Mucosa of descending colon (tissue), 3 donors: Measurements from ENCODE around the gene FAM43A. TPM values are rescaled to one million over a fixed set of nuclear protein-coding genes. Genes with fewer than 3 reads are reported as not detected.

Experiments used
- ATAC-seq: fragments of 200-7000 bp; cut with Tn5 transposase; one replicate; pipeline ENCODE4 v1.9.1; 2020; ENCODE audit warnings: mild to moderate bottlenecking, moderate library complexity
- DNase-seq, 3 donors: peaks; one replicate each; pipeline ENCODE4 v3.0.0-alpha.2; 2020
- H3K36me3 ChIP-seq: fragments of 200-600 bp; one replicate; pipeline ENCODE4 v1.8.0; 2021; ENCODE audit warnings: low read depth, mild to moderate bottlenecking
- H3K4me1 ChIP-seq: fragments of 200-600 bp; one replicate; pipeline ENCODE4 v1.8.0; 2021; ENCODE audit warnings: low read depth, mild to moderate bottlenecking
- H3K4me3 ChIP-seq: fragments of 200-600 bp; one replicate; pipeline ENCODE4 v1.8.0; 2021; ENCODE audit warnings: mild to moderate bottlenecking
- H3K9me3 ChIP-seq: fragments of 200-600 bp; one replicate; pipeline ENCODE4 v1.8.0; 2021; ENCODE audit warnings: mild to moderate bottlenecking
- CTCF ChIP-seq: fragments of 200-600 bp; IDR thresholded peaks from one replicate; pipeline ENCODE4 v1.8.0; 2022; ENCODE audit warnings: antibody characterized with exemption, mild to moderate bottlenecking
- intact Hi-C, 2 donors: fragments of 100-400 bp; cut with DNase I in 1 of 2; cut with micrococcal nuclease in 1 of 2; formaldehyde crosslinking; loops; one replicate each; pipeline versions ENCODE4 v1.11.0 to v1.11.1; 2022; cut with DNase I, micrococcal nuclease
- total RNA-seq, 3 donors: library from RNA; stranded (reverse); fragmentation: NEBNext Ultra II Directional in 2 of 3; extraction: Animal tissue kit (Norgen Biotek cat#: 25700) in 2 of 3; gene quantifications; one replicate each; pipeline versions ENCODE4 v1.2.1 to v1.2.4, GENCODE V29; 2021 to 2023
- donor health status: DM: no; HTN: no; CAD: no; lungs with moderate emphysema.
- donor health status: DM: no; HTN: no; CAD: no.
- donor health status: DM: no; HTN: yes; CAD: no.

FAM43A gene
- total RNA-seq, 3 donors from 2014 or later: 12.7 to 87.8 (median 22.4) TPM

DNA sequence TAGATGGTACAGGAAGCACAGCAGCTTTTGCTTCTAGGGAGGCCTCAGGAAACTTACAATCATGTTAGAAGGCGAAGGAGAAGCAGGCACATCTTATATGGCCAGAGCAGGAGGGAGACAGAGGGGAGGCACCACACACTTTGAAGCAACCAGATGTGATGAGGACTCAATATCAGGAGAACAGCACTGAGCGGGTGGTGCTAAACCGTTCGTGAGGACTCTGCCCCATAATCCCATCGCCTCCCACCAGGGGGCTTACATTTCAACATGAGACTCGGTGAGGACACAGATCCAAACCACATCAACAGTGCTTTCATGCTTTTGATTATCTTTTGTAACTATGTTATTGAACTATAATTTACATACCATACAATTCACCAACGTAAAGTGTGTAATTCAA lies 44.9 kb upstream of the FAM43A start:
- no peaks in the 10 kb centered on the region for H3K9me3 ChIP-seq
- peaks cover 11% of the 10 kb centered on the region for H3K36me3 ChIP-seq
- intact Hi-C loops: no loop called here
- no peak for TF ChIP-seq CTCF
- ATAC-seq: no peak
- no peak overlapping the region for H3K4me3 ChIP-seq
- DNase-seq: no peak
- H3K4me1 ChIP-seq: no peaks in the 10 kb centered on the region

- TF ChIP-seq CTCF: no peak
- Histone ChIP-seq H3K9me3 (no peaks in the 10 kb centered on the region), H3K36me3 (peaks cover 11% of the 10 kb centered on the region), H3K4me1 (no peaks in the 10 kb centered on the region), H3K4me3 (no peak overlapping the region)
- DNase-seq (no peak), ATAC-seq (no peak)
- intact Hi-C loops: no loop called here
These were observed 42.9 kb upstream of the FAM43A start for GRCh38 chr3:194642769-194643168.

GRCh38 chr3:194647747-194648146 lies 37.9 kb upstream of the FAM43A start:
- Histone ChIP-seq H3K9me3 (no peaks in the 10 kb centered on the region), H3K4me3 (no peak overlapping the region), H3K4me1 (no peaks in the 10 kb centered on the region), H3K36me3 (peaks cover 14% of the 10 kb centered on the region)
- intact Hi-C loops: no loop called here
- no peak for TF ChIP-seq CTCF
- DNase-seq (no peak), ATAC-seq (peak; percentile 46)

DNA sequence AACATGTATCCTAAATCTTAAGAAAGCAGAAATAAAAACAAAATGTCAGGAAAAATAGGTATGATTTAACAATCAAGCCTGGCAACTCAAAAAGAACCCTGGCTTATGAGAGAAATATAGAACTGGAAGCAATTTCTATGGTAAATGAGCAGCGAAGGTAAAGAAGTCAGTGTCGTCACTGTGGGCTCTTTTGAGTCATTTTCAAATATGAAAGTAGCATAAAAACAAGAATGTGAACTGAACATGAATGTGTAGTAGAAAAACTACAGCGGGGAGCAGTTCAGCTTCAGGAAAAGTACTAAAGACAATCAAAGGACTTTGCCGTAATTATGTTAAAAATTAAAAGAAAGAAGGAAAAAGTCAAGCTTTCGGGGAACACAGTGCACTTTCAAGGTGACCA lies 31.2 kb upstream of the FAM43A start:
- no peak for ATAC-seq
- no peak for TF ChIP-seq CTCF
- H3K4me3 ChIP-seq: no peak overlapping the region
- DNase-seq: no peak
- intact Hi-C loops: no loop called here
- no peaks in the 10 kb centered on the region for H3K4me1 ChIP-seq
- peaks cover 6% of the 10 kb centered on the region for H3K36me3 ChIP-seq
- no peaks in the 10 kb centered on the region for H3K9me3 ChIP-seq

DNA sequence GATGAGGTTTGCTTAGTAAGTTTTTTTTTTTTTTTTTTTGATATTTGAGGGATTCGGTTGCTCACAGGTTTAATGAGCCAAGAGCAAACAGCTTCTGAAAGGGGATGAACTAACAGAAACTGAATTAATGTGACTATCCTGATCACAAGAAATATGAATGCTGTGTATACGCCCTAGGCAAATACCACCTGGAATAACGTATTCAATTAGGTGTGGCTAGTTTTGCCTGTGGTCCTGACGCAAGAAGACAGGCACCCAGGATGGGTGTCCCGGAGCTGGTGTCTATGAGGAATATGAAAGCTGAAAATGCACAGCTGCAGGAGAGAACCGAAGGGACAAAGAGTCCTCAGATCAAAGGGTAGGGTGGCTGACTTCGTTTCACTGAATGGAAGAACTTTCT lies 28.2 kb upstream of the FAM43A start:
- TF ChIP-seq CTCF: no peak
- no peaks in the 10 kb centered on the region for H3K36me3 ChIP-seq
- ATAC-seq: peak; percentile 97
- peak in 1 of 3 donors; percentile 40 for DNase-seq
- H3K4me3 ChIP-seq: no peak overlapping the region
- intact Hi-C loops: no loop called here
- no peaks in the 10 kb centered on the region for H3K9me3 ChIP-seq
- no peaks in the 10 kb centered on the region for H3K4me1 ChIP-seq

DNA sequence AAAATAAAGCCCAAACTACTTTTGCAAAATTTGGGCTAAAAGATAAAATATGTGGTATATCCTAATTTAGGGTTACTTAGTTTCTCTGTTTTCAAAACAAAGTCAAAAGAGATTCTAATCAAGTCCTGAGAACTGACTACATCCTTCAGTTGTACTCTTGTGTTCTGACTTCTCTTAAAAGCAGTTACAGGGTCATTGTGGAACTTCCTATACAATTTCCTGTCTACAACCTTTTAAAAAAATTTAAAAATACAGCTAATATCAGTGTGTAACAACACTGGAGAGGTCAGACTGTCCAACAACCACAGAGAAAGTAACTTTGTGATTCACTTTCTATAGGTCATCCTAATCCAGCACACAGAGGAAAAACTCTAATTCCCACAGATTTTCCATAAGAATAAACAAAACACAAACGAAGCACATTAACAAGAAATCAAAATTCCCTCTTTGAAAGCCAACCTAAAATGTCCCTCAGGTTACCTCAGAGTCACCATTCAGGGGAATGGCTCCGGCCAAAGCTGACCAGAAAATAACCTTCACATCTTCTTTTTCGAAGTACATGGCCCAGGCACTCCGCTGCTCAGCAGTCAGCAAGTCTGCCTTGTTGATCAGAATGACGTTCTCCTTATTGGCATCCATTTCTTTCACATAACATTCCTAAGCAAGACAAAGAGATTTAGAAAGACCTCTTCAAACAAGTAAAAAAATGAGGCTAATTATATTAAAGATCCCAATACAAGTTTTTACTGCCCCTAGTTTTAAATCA lies 27.0 kb upstream of the FAM43A start:
- no peak for TF ChIP-seq CTCF
- Histone ChIP-seq H3K36me3 (no peaks in the 10 kb centered on the region), H3K4me1 (no peaks in the 10 kb centered on the region), H3K9me3 (no peaks in the 10 kb centered on the region), H3K4me3 (no peak overlapping the region)
- ATAC-seq: no peak
- intact Hi-C loops: no loop called here
- no peak for DNase-seq
